ENCODE results near the gene LDLRAD2.

Gene LDLRAD2

DNA sequence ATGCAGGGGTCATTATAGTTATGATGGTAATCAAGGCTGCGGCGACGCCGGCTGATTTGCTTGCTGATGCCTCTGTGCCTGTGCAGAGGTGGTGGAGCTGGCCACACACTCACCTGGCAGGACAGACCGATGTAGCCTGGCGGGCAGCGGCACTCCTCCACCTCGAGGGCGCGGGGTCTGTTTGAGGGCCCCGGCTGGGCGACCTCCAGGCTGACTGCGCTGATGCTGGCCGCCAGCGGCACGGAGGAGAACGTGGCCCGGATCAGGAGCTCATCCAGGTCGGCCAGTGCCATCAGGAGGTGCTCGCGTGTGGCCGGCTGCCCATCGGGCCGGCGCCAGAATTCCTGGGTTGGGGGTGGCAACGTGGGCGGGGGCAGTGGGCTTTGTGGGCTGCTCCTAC lies 52.7 kb downstream of the LDLRAD2 start:
- no peak for DNase-seq

- no peak for DNase-seq
Measured at GRCh38 chr1:21865609-21865942, 53.5 kb downstream of the LDLRAD2 start.

GRCh38 chr1:21865943-21866706 lies 54.1 kb downstream of the LDLRAD2 start:
- DNase-seq = no peak

DNA sequence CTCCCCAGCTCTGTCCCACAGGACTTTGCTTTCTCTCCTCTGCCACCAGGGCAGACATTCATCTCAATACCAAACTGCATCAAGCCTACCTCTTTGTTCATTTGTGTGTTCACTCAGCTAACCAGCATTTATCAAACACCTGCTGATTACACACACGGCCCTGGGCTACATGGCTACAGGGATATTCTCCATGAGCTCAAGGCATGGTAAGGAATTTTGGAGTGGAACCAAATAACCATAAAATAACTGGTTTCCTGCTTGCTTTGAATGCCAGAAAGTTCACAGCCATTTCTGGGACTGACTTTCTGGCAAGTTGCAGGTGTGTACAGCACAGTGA lies 54.6 kb downstream of the LDLRAD2 start:
- DNase-seq = no peak

- no peak for DNase-seq
Measured at GRCh38 chr1:21867451-21867996, 55.5 kb downstream of the LDLRAD2 start.

DNA sequence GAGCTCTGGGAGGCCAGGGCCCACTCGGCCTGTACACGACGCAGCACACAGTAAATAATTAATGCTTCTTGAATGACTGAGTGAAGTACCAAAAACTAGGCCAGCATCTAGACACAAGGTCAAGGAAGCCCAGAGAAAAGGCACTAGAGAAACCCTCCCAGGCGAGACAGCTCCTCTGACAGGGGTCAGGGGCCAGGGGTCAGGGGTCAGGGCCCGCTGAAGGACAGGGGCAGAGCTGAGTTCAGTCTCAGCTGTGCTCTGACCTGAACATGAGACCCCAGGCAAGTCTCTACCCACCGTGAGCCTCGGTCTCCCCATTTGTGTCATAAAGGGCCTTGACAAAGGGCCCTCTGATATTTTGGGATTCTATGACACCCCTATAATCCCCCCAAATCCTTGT lies 56.4 kb downstream of the LDLRAD2 start:
- DNase-seq = no peak

DNA sequence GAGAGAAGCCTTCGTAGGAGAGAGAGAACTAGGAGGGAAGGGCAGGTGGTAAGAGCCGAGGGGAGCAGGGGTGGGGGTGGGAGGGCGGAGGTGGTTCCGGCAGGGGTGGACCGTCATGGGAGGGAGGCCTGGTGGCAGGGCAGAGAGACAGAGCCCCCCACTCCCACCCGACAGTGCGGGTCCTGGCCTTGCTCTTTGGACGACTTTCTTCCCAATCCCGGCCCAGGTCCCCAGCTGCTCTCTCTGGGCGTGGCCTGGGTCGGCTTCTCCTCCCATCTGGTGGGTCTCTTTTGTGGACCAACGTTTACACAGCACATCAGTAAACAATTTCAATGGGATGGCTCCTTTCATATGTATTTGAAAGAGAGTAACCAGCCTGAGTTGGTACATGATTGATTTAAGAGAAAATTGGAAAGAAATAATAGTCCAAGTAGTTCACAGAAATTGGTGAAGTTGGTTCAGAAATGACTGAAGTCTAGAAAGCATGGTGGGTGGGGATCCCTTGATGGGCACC lies 56.9 kb downstream of the LDLRAD2 start:
- DNase-seq = no peak

DNA sequence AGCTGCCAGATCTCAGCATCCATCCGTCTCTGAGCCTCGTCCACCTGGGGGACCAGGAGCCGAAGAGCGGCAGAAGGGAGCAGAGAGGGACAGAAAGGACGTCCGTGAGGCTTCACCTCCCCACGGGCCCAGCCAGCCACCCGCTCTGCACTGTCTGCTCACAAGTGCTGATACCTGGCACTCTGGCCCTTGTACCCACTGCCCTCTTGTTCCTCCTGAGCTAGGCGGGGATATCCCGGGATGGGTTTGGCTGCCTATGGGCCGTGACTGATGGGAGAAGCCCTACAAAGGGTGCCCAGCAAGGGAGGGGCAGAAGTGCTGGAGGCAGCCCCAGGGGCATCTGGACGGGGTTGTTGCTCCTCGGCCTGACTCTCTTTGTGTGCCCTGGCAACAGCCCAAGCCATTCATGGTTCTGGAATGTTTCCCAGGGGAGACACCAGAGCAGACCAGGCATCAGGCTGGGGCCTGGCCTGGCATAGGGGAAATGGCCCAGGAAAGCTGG lies 57.6 kb downstream of the LDLRAD2 start:
- no peak for DNase-seq

- DNase-seq = no peak
Measured at GRCh38 chr1:21870611-21871010, 58.5 kb downstream of the LDLRAD2 start.

- no peak for DNase-seq
Measured at GRCh38 chr1:21871943-21872342, 59.9 kb downstream of the LDLRAD2 start.

GRCh38 chr1:21872445-21873079 lies 60.5 kb downstream of the LDLRAD2 start:
- DNase-seq = no peak

GRCh38 chr1:21873174-21873573 lies 61.1 kb downstream of the LDLRAD2 start:
- no peak for DNase-seq

DNA sequence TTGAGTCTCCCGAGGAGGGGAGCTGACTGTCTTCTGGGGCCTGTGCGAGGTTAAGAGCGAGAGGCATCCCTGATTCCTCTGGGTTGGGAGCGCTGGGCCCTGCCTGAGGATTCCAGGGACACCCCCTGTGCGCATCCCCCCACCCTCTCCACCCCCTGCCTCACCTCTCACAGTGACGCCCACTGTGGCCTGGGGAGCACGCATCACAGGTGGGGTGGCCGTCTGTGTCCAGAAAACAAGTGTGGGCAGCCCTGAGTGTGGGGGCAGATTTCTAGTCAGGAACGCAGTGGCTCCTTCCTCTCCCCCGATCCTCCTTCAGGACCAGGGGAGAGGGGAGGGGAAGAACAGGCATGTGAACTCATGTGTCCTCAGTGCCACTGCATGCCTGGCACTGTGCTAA lies 61.7 kb downstream of the LDLRAD2 start:
- no peak for DNase-seq

- no peak for DNase-seq
Measured at GRCh38 chr1:21874328-21874727, 62.3 kb downstream of the LDLRAD2 start.
